Smooth muscle cell (in vitro differentiated cells): Measurements from ENCODE around the gene MFSD2B. TPM values are rescaled to one million over a fixed set of nuclear protein-coding genes. Genes with fewer than 3 reads are reported as not detected.

ENCODE experiments used
- DNase-seq: peaks from one replicate; lab custom pipeline; 2025; ENCODE audit not compliant: unreplicated experiment; lab: John Stamatoyannopoulos, UW
- H2AFZ ChIP-seq: fragments of 200-600 bp; sonication (generic); 2 replicates; pipeline ENCODE4 v1.6.0; 2016; ENCODE audit warnings: antibody characterized with exemption, low read depth, mild to moderate bottlenecking
- H3F3A ChIP-seq: fragments of 200-600 bp; sonication (generic); 2 replicates; pipeline ENCODE4 v1.6.0; 2017; ENCODE audit warnings: antibody characterized with exemption, low read depth
- H3K27ac ChIP-seq: fragments of 200-600 bp; sonication (generic); 2 replicates; pipeline ENCODE4 v1.5.1; 2016; ENCODE audit warnings: low read depth, mild to moderate bottlenecking
- H3K27me3 ChIP-seq: fragments of 200-600 bp; sonication (generic); 2 replicates; pipeline ENCODE4 v1.6.1; 2016; ENCODE audit warnings: low read depth, mild to moderate bottlenecking
- H3K36me3 ChIP-seq: fragments of 200-600 bp; sonication (generic); 2 replicates; pipeline ENCODE4 v1.5.1; 2016; ENCODE audit warnings: low read depth
- H3K4me1 ChIP-seq: fragments of 200-600 bp; sonication (generic); 2 replicates; pipeline ENCODE4 v1.5.1; 2016; ENCODE audit warnings: low read depth
- H3K4me2 ChIP-seq: fragments of 200-600 bp; sonication (generic); 2 replicates; pipeline ENCODE4 v1.6.0; 2016; ENCODE audit warnings: mild to moderate bottlenecking
- H3K4me3 ChIP-seq: fragments of 200-600 bp; sonication (generic); 2 replicates; pipeline ENCODE4 v1.5.1; 2016; ENCODE audit warnings: mild to moderate bottlenecking
- H3K79me2 ChIP-seq: fragments of 200-600 bp; sonication (generic); 2 replicates; pipeline ENCODE4 v1.6.0; 2016; ENCODE audit warnings: low read depth, mild to moderate bottlenecking
- H3K9ac ChIP-seq: fragments of 200-600 bp; sonication (generic); 2 replicates; pipeline ENCODE4 v1.6.0; 2016; ENCODE audit warnings: low read depth
- H3K9me3 ChIP-seq: fragments of 200-600 bp; sonication (generic); replicated peaks from 2 replicates; pipeline ENCODE4 v1.5.1; 2016; ENCODE audit warnings: low read depth
- H4K20me1 ChIP-seq: fragments of 200-600 bp; sonication (generic); 2 replicates; pipeline ENCODE4 v1.6.0; 2016; ENCODE audit warnings: low read depth
- WGBS: methylation state at CpG from one replicate; pipeline ENCODE4 v1.1.7; 2016; ENCODE audit warnings: low lambda C conversion rate; 5-methylcytosine and 5-hydroxymethylcytosine counted together
- polyA plus RNA-seq: library from polyadenylated mRNA; unstranded; fragments of >200 nt; fragmentation: Nextera tagmentation; extraction: Ambion mirVana; gene quantifications from 2 replicates; pipeline ENCODE4 v1.2.1, GENCODE V29; 2016
- total RNA-seq: library from RNA; depleted of rRNA; stranded (reverse); fragments of >200 nt; gene quantifications from 2 replicates; pipeline ENCODE4 v1.2.3, GENCODE V29; 2014
- TF ChIP-seq, protein P1 (sequence below): fragments of 200-600 bp; sonication (generic); IDR thresholded peaks from 2 replicates; pipeline ENCODE4 v1.5.1; 2017; ENCODE audit warnings: borderline replicate concordance, mild to moderate bottlenecking, antibody characterized with exemption; ENCODE audit not compliant: insufficient read depth, poor library complexity, severe bottlenecking

Gene MFSD2B
- total and polyA plus RNA-seq, 2 experiments from 2014 or later = 0.54 TPM; not detected in 1

DNA sequence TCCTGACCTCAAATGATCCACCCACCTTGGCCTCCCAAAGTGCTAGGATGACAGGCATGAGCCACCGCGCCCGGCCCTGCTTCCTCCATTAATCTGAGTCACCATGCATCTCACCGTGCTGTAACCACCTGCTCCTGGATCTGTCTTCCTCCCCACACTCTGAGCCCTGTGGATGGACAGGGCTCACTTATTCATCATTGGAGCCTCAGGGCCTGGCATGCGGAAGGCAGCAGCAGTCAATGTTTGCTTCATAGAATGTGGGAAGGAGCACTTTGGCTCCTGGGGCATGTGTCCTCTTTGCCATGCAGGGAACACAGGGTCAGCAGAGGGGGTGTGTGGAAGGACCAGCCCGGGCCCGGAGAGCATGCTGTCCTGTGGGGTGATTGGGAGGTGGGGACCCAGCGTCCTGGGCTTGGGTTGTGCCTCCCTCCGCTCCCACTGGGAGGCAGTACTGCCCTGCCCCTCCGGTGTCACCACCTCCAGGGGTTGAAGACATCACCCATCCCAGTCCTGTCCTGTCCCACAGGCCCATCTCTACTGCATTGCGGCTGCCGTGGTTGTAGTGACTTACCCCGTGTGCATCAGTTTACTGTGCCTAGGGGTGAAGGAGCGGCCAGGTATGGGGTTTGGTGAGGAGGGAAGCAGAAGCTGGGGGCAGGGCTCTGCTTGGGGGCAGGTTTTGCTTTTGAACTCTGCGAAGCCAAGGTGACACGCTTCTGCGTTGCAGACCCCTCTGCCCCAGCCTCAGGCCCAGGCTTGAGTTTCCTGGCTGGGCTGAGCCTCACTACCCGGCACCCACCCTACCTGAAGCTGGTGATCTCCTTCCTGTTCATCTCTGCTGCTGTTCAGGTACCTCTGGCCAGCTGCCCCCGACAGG is 11.5 kb downstream of the MFSD2B start:
- H3K4me3 ChIP-seq = no peak overlapping the region
- H3K27ac ChIP-seq = no peak overlapping the region
- peaks cover under 1% of the 10 kb centered on the region for H3K4me1 ChIP-seq
- H3K9me3 ChIP-seq = no peaks in the 10 kb centered on the region
- H3K79me2 ChIP-seq = no peaks in the 10 kb centered on the region
- no peak overlapping the region for H3K9ac ChIP-seq
- no peak overlapping the region for H3K4me2 ChIP-seq
- no peaks in the 10 kb centered on the region for H4K20me1 ChIP-seq
- TF ChIP-seq, protein P1, sequence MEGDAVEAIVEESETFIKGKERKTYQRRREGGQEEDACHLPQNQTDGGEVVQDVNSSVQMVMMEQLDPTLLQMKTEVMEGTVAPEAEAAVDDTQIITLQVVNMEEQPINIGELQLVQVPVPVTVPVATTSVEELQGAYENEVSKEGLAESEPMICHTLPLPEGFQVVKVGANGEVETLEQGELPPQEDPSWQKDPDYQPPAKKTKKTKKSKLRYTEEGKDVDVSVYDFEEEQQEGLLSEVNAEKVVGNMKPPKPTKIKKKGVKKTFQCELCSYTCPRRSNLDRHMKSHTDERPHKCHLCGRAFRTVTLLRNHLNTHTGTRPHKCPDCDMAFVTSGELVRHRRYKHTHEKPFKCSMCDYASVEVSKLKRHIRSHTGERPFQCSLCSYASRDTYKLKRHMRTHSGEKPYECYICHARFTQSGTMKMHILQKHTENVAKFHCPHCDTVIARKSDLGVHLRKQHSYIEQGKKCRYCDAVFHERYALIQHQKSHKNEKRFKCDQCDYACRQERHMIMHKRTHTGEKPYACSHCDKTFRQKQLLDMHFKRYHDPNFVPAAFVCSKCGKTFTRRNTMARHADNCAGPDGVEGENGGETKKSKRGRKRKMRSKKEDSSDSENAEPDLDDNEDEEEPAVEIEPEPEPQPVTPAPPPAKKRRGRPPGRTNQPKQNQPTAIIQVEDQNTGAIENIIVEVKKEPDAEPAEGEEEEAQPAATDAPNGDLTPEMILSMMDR = no peak
- no peaks in the 10 kb centered on the region for H3K36me3 ChIP-seq
- DNase-seq = no peak
- WGBS = 73% methylated on average over 18 of the region's 19 CpGs
- no peaks in the 10 kb centered on the region for H3F3A ChIP-seq
- no peaks in the 10 kb centered on the region for H3K27me3 ChIP-seq
- H2AFZ ChIP-seq = no peak overlapping the region

DNA sequence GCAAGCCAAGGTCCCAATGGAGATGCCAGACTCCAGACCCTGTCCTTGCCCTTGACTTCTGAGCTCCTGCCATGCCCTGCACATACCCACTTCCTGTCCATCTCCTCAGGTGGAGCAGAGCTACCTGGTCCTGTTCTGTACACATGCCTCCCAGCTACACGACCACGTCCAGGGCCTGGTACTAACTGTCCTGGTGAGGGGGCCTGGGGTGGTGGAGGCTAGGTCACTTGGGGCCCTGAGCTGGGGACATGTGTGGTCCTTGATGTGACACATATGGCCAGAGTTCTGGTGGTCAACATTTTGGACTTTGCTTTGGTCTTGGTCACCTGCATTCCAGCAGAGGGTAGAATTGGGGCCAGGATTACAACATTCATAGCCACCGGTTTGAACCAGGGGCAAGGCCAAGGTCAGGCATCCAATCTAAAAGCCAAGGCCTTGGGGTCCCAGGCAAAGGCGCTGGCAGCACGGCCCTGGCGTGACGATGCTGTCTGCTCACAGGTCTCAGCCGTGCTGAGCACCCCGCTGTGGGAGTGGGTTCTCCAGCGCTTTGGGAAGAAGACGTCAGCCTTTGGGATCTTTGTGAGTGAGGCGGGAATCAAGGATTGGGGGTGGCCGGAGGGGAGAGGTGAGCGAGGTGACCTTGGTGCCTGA is 12.6 kb downstream of the MFSD2B start:
- Histone ChIP-seq H3K4me1 (peaks cover 5% of the 10 kb centered on the region), H3K36me3 (no peaks in the 10 kb centered on the region), H3K79me2 (no peaks in the 10 kb centered on the region), H4K20me1 (no peaks in the 10 kb centered on the region), H3K9ac (no peak overlapping the region), H3K4me2 (no peak overlapping the region), H3K27ac (no peak overlapping the region), H3K4me3 (no peak overlapping the region), H2AFZ (no peak overlapping the region), H3K27me3 (no peaks in the 10 kb centered on the region), H3F3A (no peaks in the 10 kb centered on the region), H3K9me3 (no peaks in the 10 kb centered on the region)
- TF ChIP-seq, protein P1 = no peak
- no peak for DNase-seq
- WGBS = 93% methylated on average over 14 of the region's 14 CpGs

DNA sequence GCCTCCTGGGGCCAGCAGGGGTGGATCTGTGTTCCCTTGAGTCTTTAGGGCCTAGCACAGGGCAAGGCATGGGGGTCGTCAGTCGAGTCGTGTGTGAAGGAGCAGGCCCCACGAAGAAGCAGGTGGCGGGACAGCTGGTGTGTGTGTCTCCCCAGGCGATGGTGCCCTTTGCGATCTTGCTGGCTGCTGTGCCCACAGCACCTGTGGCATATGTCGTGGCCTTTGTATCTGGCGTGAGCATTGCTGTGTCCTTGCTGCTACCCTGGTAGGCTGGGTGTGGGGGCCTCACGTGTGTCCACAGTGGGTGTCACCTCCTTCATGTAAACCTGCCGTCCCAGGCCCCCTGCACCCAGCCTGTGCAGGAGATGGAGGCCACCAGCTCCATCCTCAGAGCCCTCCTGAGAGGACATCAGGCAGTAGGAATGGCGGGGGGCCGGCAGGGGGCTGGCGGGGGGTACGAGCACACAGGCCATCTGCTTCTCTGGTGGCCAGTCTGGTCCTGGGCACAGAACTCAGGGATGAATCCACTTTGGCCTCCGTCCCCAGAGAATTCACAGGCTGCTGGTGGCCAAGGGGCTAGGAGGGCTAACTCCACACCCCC is 13.2 kb downstream of the MFSD2B start:
- no peaks in the 10 kb centered on the region for H3K79me2 ChIP-seq
- H3K4me2 ChIP-seq = no peak overlapping the region
- no peak overlapping the region for H3K9ac ChIP-seq
- no peak overlapping the region for H3K4me3 ChIP-seq
- no peaks in the 10 kb centered on the region for H3K9me3 ChIP-seq
- TF ChIP-seq, protein P1 = no peak
- no peak overlapping the region for H3K27ac ChIP-seq
- H2AFZ ChIP-seq = no peak overlapping the region
- H3K27me3 ChIP-seq = no peaks in the 10 kb centered on the region
- H3K36me3 ChIP-seq = no peaks in the 10 kb centered on the region
- H4K20me1 ChIP-seq = no peaks in the 10 kb centered on the region
- WGBS = 86% methylated on average over 11 of the region's 16 CpGs
- DNase-seq = no peak
- H3F3A ChIP-seq = no peaks in the 10 kb centered on the region
- peaks cover 5% of the 10 kb centered on the region for H3K4me1 ChIP-seq
